Esophagus muscularis mucosa (tissue), 3 donors: ENCODE results near the gene CMAS.

ENCODE experiments used
- POLR2A ChIP-seq: fragments of 450-650 bp; IDR thresholded peaks from one replicate; pipeline ENCODE4 v1.6.1; 2017; ENCODE audit warnings: antibody characterized with exemption, moderate library complexity, mild to moderate bottlenecking, low read depth
- POLR2AphosphoS5 ChIP-seq, 2 donors: sonication (generic); formaldehyde crosslinking; IDR thresholded peaks; one replicate each; pipeline ENCODE4 v1.6.1; 2017; ENCODE audit warnings: antibody characterized with exemption in 2 of 2
- TF ChIP-seq, protein P1 (sequence below), 3 experiments: fragments of 200-600 bp in 2 of 3; fragments of 450-650 bp in 1 of 3; sonication (generic) in 2 of 3; IDR thresholded peaks; one replicate each; pipeline ENCODE4 v1.5.1; 2017 to 2019; ENCODE audit warnings: antibody characterized with exemption in 3 of 3, mild to moderate bottlenecking in 2 of 3, moderate library complexity in 1 of 3

DNA sequence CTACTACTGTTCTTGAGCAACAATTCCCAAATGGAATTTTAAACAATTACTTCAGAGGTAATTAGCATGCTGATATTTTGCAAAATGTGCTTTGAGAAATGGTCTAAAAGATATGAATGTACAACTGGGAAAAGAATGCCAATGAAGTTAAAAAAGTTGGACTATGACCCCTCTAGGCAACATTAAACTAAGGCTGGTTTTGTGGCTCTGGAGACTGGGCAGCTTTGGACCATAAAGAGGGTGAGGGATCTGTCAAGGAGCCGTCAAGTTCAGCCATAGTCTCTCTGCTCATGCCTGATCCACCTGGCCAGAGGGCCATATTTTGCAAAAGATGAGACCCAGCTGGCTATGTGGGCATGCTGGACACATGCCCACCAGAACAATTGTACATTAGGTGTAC is 38.8 kb downstream of the CMAS start:
- TF ChIP-seq, protein P1, sequence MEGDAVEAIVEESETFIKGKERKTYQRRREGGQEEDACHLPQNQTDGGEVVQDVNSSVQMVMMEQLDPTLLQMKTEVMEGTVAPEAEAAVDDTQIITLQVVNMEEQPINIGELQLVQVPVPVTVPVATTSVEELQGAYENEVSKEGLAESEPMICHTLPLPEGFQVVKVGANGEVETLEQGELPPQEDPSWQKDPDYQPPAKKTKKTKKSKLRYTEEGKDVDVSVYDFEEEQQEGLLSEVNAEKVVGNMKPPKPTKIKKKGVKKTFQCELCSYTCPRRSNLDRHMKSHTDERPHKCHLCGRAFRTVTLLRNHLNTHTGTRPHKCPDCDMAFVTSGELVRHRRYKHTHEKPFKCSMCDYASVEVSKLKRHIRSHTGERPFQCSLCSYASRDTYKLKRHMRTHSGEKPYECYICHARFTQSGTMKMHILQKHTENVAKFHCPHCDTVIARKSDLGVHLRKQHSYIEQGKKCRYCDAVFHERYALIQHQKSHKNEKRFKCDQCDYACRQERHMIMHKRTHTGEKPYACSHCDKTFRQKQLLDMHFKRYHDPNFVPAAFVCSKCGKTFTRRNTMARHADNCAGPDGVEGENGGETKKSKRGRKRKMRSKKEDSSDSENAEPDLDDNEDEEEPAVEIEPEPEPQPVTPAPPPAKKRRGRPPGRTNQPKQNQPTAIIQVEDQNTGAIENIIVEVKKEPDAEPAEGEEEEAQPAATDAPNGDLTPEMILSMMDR (IDR thresholded peaks at IDR 0.05): no peak
- TF ChIP-seq POLR2AphosphoS5 (IDR thresholded peaks at IDR 0.05) (no peak), POLR2A (no peak)
